Central memory CD8-positive, alpha-beta T cell (primary cell): ENCODE measurements around the gene NAALADL2.

Source experiments
- ATAC-seq: fragments of 150-1000 bp; cut with Tn5 transposase; replicated peaks from 2 replicates; pipeline ENCODE4 v1.10.0; 2022; ENCODE audit warnings: mild to moderate bottlenecking, moderate FRiP score, moderate number of reproducible peaks; ENCODE audit not compliant: poor library complexity, severe bottlenecking; ENCODE audit errors: extremely low read depth
- DNase-seq, 2 donors: peaks; one replicate each; pipeline ENCODE4 v3.0.0; 2021; ENCODE audit warnings: low spot score in 2 of 2
- H3K27ac Mint-ChIP-seq: one replicate; pipeline ENCODE4 v1.8.0; 2022; ENCODE audit warnings: low read depth, mild to moderate bottlenecking, moderate library complexity, mixed read lengths
- H3K27me3 Mint-ChIP-seq: one replicate; pipeline ENCODE4 v1.8.0; 2022; ENCODE audit warnings: mixed read lengths
- H3K36me3 Mint-ChIP-seq: one replicate; pipeline ENCODE4 v1.8.0; 2022; ENCODE audit warnings: mild to moderate bottlenecking, moderate library complexity, mixed read lengths; ENCODE audit not compliant: insufficient read depth
- H3K4me1 Mint-ChIP-seq: one replicate; pipeline ENCODE4 v1.8.0; 2022; ENCODE audit warnings: mixed read lengths
- H3K4me3 Mint-ChIP-seq: one replicate; pipeline ENCODE4 v1.8.0; 2022; ENCODE audit warnings: mild to moderate bottlenecking, moderate library complexity, mixed read lengths
- H3K9me3 Mint-ChIP-seq: one replicate; pipeline ENCODE4 v1.8.0; 2022; ENCODE audit warnings: mixed read lengths

The NAALADL2 gene

DNA sequence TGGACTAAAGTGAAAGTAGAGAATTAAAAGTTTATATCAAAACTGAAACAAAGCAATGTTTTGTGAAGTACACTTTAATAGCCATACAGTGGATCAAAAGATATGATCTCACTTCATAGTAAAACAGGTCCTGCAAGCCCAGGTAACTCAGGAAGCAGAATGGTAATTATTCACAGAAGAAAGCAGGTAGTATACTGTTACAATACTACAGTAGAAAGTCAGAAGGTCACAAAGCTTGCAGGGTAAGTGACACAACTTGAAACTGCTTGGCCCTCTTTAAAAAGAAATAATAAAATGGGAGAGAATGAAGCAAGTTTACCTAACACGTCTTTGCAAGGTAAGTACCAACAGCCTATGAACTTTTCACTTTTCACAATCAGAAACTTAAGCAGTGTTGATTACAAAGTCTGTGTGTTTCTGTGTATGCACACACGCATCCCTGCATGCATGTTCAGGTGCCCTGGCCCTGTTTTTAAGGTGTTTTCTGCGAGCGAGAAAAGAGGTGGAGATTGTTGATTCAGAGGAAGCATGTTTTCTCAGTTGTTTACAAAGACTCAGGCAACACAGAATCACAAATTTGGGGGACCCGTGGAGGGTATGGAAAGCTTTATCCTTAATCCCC, at the start of gene NAALADL2:
TSS of gene NAALADL2 (plus strand) at position 221 of the 622 bp plus-strand sequence.
- peaks cover 11% of the 10 kb centered on the region for H3K9me3 Mint-ChIP-seq
- no peak within 1 kb of the TSS for H3K4me3 Mint-ChIP-seq
- DNase-seq, result no peak
- no peaks in the 10 kb centered on the region for H3K27me3 Mint-ChIP-seq
- no peaks in the 10 kb centered on the region for H3K4me1 Mint-ChIP-seq
- no peak for ATAC-seq
- H3K36me3 Mint-ChIP-seq, result no peaks in the 10 kb centered on the region
- H3K27ac Mint-ChIP-seq, result no peak within 1 kb of the TSS

DNA sequence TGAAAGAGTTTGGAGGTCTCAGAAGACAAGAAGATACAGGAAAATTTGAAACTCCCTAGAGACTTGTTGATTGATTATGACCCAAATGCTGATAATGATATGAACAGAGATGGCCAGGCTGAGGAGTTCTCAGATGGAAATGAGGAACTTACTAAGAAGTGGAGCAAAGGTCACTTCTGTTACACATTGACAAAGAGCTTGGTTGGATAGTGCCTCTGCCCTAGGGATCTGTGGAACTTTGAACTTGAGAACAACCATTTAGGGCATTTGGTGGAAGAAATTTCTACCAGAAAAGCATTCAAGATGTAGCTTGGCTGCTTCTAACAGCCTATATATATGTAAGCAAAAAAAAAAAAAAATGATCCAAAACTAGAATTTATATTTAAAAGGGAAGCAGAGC, 48.9 kb upstream of the NAALADL2 start:
- Mint-ChIP-seq H3K4me1 (no peaks in the 10 kb centered on the region), H3K27me3 (no peaks in the 10 kb centered on the region), H3K9me3 (peaks cover 6% of the 10 kb centered on the region), H3K36me3 (no peaks in the 10 kb centered on the region), H3K27ac (no peak overlapping the region), H3K4me3 (no peak overlapping the region)
- ATAC-seq, result no peak
- no peak for DNase-seq

DNA sequence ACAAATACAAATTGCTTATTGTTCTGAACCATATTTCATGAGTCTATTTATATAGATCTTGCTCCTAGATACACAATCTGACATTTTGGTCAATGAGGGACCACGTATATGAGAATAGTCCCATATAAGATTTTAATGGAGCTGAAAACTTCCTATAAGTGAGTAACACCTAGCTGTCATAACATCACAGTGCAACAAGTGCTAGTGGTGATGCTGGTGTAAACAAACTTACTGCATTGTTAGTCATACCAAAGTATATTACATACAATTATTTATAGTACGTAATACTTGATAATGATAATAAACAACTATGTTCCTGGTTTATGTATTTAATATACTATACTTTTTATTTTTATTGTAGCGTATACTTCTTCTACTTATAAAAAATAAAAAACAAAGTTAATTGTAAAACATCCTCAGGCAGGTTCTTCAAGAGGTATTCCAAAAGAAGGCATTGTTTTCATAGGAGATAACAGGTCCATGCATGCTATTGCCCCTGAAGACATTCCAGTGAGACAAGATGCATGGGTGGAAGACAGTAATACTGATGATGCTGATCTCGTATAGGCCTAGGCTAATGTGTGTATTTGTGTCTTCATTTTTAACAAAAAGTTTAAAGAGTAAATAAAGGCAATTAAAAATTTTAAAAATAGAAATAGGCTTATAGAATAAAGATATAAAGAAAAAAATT, 46.8 kb upstream of the NAALADL2 start:
- Mint-ChIP-seq H3K27me3 (no peaks in the 10 kb centered on the region), H3K27ac (no peak overlapping the region), H3K36me3 (no peaks in the 10 kb centered on the region), H3K4me1 (no peaks in the 10 kb centered on the region), H3K4me3 (no peak overlapping the region), H3K9me3 (peaks cover 12% of the 10 kb centered on the region)
- ATAC-seq (no peak), DNase-seq (no peak)

DNA sequence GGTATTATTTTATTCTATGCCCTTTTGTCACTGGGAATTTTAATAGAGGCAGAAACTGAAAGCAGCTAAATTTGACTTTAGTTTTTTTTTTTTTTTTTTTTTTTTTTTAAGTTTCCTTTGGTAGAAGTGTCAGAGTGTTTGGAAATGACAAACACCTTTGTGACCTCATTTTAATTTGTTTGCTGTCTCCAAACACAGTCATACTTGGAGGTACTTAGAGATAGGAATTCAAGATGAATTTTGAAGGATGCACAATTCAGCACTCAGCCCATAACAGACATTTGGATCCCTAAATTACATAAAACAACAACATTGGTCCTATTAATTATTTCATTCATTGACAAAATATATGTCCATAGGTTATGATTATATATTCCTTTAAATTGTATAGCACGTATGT, 43.4 kb upstream of the NAALADL2 start:
- peaks cover 6% of the 10 kb centered on the region for H3K9me3 Mint-ChIP-seq
- H3K27me3 Mint-ChIP-seq, result no peaks in the 10 kb centered on the region
- no peak overlapping the region for H3K4me3 Mint-ChIP-seq
- DNase-seq (no peak), ATAC-seq (no peak)
- no peaks in the 10 kb centered on the region for H3K4me1 Mint-ChIP-seq
- H3K27ac Mint-ChIP-seq, result no peak overlapping the region
- H3K36me3 Mint-ChIP-seq, result no peaks in the 10 kb centered on the region

DNA sequence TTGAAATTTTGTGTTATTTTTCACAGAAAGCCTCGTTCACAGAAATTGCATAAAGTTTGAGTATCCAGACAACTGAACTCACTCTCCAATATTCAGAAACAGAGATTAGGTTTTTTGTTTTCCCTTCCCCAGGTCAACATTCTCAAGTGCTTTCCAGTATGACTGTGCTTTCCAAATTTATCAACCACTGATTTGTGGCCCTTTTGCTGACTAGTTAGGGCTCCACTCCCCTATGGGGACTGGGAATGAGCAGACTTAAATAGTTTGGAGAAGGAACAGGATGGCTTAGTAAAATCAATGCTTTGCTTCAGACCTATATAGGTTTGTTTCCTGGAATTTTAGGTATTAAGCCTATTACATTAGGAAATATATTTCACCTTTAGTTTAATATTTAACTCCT, 38.2 kb upstream of the NAALADL2 start:
- Mint-ChIP-seq H3K4me3 (no peak overlapping the region), H3K4me1 (no peaks in the 10 kb centered on the region), H3K9me3 (peaks cover 14% of the 10 kb centered on the region), H3K27me3 (no peaks in the 10 kb centered on the region), H3K36me3 (no peaks in the 10 kb centered on the region), H3K27ac (no peak overlapping the region)
- no peak for DNase-seq
- no peak for ATAC-seq

DNA sequence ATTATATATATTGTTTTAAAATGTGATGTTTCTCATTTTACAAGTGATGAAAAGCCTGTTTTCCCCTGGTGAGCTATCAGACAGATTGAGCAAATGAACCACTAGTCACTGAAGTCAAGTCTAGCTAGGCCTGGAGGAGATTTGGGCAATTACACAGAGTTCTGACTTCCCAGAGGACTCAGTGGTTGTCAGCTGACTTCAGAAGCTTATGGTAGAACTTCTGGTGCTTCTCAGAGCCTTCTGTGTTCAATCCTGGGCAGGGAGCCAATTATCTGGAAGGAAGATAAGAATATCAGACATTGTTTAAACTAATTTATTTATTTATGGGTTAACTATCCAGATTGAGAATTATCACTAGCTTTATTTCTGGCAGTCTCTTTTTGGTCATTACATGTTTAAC, 37.7 kb upstream of the NAALADL2 start:
- Mint-ChIP-seq H3K36me3 (no peaks in the 10 kb centered on the region), H3K27ac (no peak overlapping the region), H3K27me3 (no peaks in the 10 kb centered on the region), H3K4me1 (no peaks in the 10 kb centered on the region), H3K4me3 (no peak overlapping the region), H3K9me3 (peaks cover 13% of the 10 kb centered on the region)
- no peak for DNase-seq
- ATAC-seq, result no peak

DNA sequence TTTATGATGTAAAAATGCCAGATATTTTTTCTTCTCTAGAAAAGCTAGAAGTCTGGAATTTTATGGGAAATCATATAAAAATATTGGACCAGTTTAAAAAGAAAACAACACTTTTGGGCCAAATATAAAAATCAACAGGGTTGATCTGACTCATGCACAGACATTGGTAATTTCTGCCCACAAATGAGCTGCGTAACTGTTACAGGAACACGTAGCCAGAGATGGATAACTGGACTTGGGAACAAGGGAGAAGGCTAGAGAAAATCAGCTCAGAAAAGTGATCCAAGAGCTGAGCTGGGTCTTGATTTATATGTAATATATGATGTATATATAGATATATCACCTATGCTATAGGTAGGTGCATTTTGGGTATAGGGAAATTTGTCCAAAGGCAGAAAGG, 36.8 kb upstream of the NAALADL2 start:
- no peak overlapping the region for H3K4me3 Mint-ChIP-seq
- DNase-seq (no peak), ATAC-seq (no peak)
- H3K9me3 Mint-ChIP-seq, result peaks cover 17% of the 10 kb centered on the region
- no peaks in the 10 kb centered on the region for H3K27me3 Mint-ChIP-seq
- H3K4me1 Mint-ChIP-seq, result no peaks in the 10 kb centered on the region
- no peaks in the 10 kb centered on the region for H3K36me3 Mint-ChIP-seq
- H3K27ac Mint-ChIP-seq, result no peak overlapping the region

DNA sequence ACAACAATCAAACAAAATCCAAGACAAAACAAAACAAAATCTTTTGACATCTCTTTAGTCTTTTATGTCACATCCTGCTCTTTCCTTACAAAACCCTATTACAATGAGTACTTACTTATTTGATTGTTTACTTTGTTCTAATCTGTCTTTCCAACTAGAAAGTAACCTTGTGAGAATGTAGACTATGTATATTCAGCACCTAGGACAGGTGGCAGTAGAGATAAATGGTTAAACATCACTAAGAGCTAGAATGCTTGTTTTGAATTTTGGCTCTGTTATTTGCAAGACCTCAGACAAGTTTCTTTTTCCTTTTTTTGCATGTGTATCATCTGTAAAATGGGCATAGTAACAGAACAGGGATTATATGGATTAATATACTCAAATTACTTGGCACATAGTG, 33.1 kb upstream of the NAALADL2 start:
- H3K36me3 Mint-ChIP-seq, result no peaks in the 10 kb centered on the region
- H3K4me1 Mint-ChIP-seq, result no peaks in the 10 kb centered on the region
- H3K27ac Mint-ChIP-seq, result no peak overlapping the region
- no peak for ATAC-seq
- H3K9me3 Mint-ChIP-seq, result peaks cover 25% of the 10 kb centered on the region
- no peak for DNase-seq
- no peak overlapping the region for H3K4me3 Mint-ChIP-seq
- no peaks in the 10 kb centered on the region for H3K27me3 Mint-ChIP-seq

DNA sequence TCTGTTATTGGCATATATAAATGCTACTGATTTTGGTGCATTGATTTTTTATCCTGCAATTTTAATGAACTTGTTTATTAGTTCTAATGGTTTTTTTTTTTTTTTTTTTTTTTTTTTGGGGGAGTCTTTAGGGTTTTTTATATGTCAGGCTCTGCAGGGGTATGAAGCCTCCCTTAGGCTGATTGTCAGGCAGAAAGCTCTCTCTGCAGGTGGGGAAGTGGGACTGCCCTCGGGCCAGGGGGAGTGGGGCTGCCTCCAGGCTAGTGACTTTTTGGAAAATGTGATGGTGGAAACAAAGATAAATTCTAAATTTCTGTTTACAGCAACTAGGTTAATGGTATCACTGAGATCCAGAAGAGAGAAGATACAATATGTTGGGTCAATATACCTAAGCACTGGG, 14.4 kb upstream of the NAALADL2 start:
- no peaks in the 10 kb centered on the region for H3K36me3 Mint-ChIP-seq
- DNase-seq (no peak), ATAC-seq (no peak)
- H3K4me3 Mint-ChIP-seq, result no peak overlapping the region
- no peak overlapping the region for H3K27ac Mint-ChIP-seq
- no peaks in the 10 kb centered on the region for H3K27me3 Mint-ChIP-seq
- no peaks in the 10 kb centered on the region for H3K4me1 Mint-ChIP-seq
- peaks cover 6% of the 10 kb centered on the region for H3K9me3 Mint-ChIP-seq

DNA sequence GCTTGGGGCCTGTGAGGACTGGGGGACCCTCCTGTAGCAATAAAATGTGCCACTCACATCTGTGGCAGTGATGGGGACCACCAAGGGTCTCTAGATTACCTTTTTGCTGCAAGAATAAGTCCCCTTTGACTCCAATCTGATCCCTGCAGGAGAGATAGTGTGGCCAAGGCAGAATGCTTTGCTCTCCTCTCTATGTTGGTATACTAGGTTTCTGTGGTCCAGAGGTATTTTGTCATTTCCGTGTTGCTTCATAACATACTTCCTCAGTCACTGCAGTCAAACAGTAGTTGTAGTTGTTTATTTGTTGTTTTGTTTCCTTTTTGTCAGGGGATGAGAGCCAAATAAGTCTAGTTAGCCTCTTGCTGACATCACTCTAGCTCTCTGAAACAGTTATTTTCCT, 13.1 kb upstream of the NAALADL2 start:
- Mint-ChIP-seq H3K4me3 (no peak overlapping the region), H3K27me3 (no peaks in the 10 kb centered on the region), H3K4me1 (no peaks in the 10 kb centered on the region), H3K27ac (no peak overlapping the region), H3K36me3 (no peaks in the 10 kb centered on the region), H3K9me3 (peaks cover 6% of the 10 kb centered on the region)
- ATAC-seq (no peak), DNase-seq (no peak)

DNA sequence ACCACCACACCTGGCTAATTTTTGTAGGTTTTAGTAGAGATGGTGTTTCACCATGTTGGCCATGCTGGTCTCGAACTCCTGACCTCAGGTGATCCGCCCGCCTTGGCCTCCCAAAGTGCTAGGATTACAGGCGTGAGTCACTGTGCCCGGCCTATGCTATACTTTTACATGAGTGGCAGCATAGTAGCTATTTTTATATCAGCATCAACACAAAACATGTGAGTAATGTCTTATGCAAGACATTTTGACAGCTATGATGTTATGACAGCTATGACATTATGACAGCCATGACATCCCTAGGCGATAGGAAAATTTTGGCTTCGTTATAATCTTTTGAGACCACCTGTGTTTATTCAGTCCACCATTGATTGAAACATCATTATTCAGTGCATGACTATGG, 4.1 kb upstream of the NAALADL2 start:
- H3K4me3 Mint-ChIP-seq, result no peak overlapping the region
- H3K27ac Mint-ChIP-seq, result no peak overlapping the region
- H3K9me3 Mint-ChIP-seq, result peaks cover 11% of the 10 kb centered on the region
- no peaks in the 10 kb centered on the region for H3K36me3 Mint-ChIP-seq
- no peaks in the 10 kb centered on the region for H3K27me3 Mint-ChIP-seq
- DNase-seq (no peak), ATAC-seq (no peak)
- H3K4me1 Mint-ChIP-seq, result no peaks in the 10 kb centered on the region

DNA sequence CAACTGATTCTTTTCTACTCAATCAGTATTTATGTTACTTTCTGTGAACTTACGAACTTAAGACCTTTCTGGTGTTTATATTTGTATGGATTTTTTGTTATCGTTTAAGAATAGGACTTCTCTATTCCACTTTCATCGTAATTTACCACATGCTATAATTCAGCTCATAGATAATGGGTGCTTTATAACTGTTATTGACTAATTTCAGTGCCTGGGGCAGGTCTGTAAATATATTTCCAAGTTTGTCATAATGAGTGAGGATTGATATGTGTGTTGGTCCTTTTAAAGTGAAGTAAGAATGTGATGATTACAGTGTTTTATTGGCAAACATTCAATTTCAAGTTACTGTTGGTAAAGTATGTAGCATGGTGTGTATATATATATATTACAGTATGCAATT, 1.8 kb upstream of the NAALADL2 start:
- H3K36me3 Mint-ChIP-seq, result no peaks in the 10 kb centered on the region
- no peak overlapping the region for H3K4me3 Mint-ChIP-seq
- peaks cover 11% of the 10 kb centered on the region for H3K9me3 Mint-ChIP-seq
- DNase-seq (no peak), ATAC-seq (no peak)
- no peaks in the 10 kb centered on the region for H3K27me3 Mint-ChIP-seq
- H3K27ac Mint-ChIP-seq, result no peak overlapping the region
- no peaks in the 10 kb centered on the region for H3K4me1 Mint-ChIP-seq

DNA sequence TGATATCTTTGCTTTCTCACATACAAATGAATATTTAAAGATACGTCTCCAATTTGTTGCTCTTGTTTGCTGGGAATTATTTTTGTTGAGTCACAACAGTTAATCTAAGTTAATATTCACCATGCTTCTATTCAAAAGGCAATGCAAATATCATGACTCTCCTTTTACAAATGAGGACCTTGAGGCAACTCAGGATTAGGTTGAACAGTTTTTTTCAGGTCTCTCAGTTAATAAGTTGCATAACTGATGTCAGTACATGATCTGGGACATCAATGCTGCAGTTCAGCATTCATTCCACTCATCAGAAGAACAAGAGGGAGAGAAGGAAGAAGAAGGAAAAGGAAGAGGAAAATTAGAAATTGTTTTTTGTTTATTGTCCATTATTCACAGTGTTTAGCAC, 781 bp upstream of the NAALADL2 start:
- Mint-ChIP-seq H3K4me1 (no peaks in the 10 kb centered on the region), H3K4me3 (no peak overlapping the region), H3K36me3 (no peaks in the 10 kb centered on the region), H3K27ac (no peak overlapping the region), H3K27me3 (no peaks in the 10 kb centered on the region), H3K9me3 (peaks cover 11% of the 10 kb centered on the region)
- ATAC-seq (no peak), DNase-seq (no peak)
